GM12878 (cell line): ENCODE results near the gene KRT28. TPM values are rescaled to one million over a fixed set of nuclear protein-coding genes. Genes with fewer than 3 reads are reported as not detected.

ENCODE experiments used
- ATAC-seq: fragments of 200-7000 bp; cut with Tn5 transposase; 3 replicates; pipeline ENCODE4 v1.9.1; 2020; ENCODE audit warnings: mild to moderate bottlenecking, moderate library complexity
- BruUV-seq: library from RNA; stranded (reverse); fragments of 400-500 nt; replicated peaks from 2 replicates; lab custom pipeline; 2021; lab: Mats Ljungman, UMichigan
- CTCF ChIA-PET: fragments of 300-600 bp; sonication (Branson Sonifier 250); formaldehyde crosslinking; extraction: SDS; loops from one replicate; lab custom pipeline; 2021; ENCODE audit warnings: inconsistent platforms; lab: Yijun Ruan, JAX
- POLR2A ChIA-PET: fragments of 350-600 bp; formaldehyde crosslinking; extraction: SDS; loops from one replicate; lab custom pipeline; 2021; ENCODE audit warnings: inconsistent platforms; lab: Charles Lee
- RAD21 ChIA-PET: fragments of 300-600 bp; sonication (Branson Sonifier 250); formaldehyde crosslinking; loops from one replicate; lab custom pipeline; 2023; ENCODE audit warnings: antibody characterized with exemption; ENCODE audit not compliant: unreplicated experiment; lab: Charles Lee
- SMC1A ChIA-PET: fragments of 300-600 bp; sonication (Branson Sonifier 250); formaldehyde crosslinking; loops from one replicate; lab custom pipeline; 2023; ENCODE audit not compliant: unreplicated experiment, uncharacterized antibody; lab: Charles Lee
- DNase-seq: peaks from one replicate; pipeline ENCODE4 v3.0.0-alpha.2; 2011; ENCODE audit warnings: low read depth, low spot score
- FAIRE-seq: peaks from 3 replicates; lab custom pipeline; 2011; peaks lifted over from hg19 to GRCh38; lab: Jason Lieb, UNC
- H2AFZ ChIP-seq: 2 replicates; pipeline ENCODE4 v1.6.0; 2011; ENCODE audit warnings: low read depth, low read length, control low read depth; ENCODE audit not compliant: control insufficient read depth
- H3K27ac ChIP-seq: 2 replicates; pipeline ENCODE4 v1.5.1; 2011; ENCODE audit warnings: control low read depth; ENCODE audit not compliant: control insufficient read depth, insufficient read depth
- H3K27me3 ChIP-seq, 2 experiments: replicated peaks in 1 of 2; 2 replicates each; pipeline versions ENCODE4 v1.6.0 to v1.6.1; 2011; ENCODE audit warnings: low read length in 1 of 2; ENCODE audit not compliant: control insufficient read depth in 2 of 2, insufficient read depth in 2 of 2
- H3K36me3 ChIP-seq, 2 experiments: 2 replicates each; pipeline ENCODE4 v1.5.1; 2011; ENCODE audit warnings: low read length in 1 of 2; ENCODE audit not compliant: control insufficient read depth in 2 of 2, insufficient read depth in 2 of 2
- H3K4me1 ChIP-seq: 2 replicates; pipeline ENCODE4 v1.6.1; 2011; ENCODE audit warnings: mild to moderate bottlenecking, low read length, moderate library complexity, mixed read lengths; ENCODE audit not compliant: control insufficient read depth, insufficient read depth
- H3K4me2 ChIP-seq: 2 replicates; pipeline ENCODE4 v1.6.0; 2011; ENCODE audit warnings: control low read depth; ENCODE audit not compliant: control insufficient read depth, insufficient read depth
- H3K4me3 ChIP-seq: fragments of 200-600 bp; sonication (generic); 2 replicates; pipeline ENCODE4 v1.5.1; 2016
- H3K79me2 ChIP-seq: 2 replicates; pipeline ENCODE4 v1.6.0; 2011; ENCODE audit warnings: low read length; ENCODE audit not compliant: control insufficient read depth, insufficient read depth
- H3K9ac ChIP-seq: 2 replicates; pipeline ENCODE4 v1.8.0; 2011; ENCODE audit warnings: low read length, control low read depth, mixed read lengths; ENCODE audit not compliant: control insufficient read depth, insufficient read depth
- H3K9me3 ChIP-seq: replicated peaks from 3 replicates; pipeline ENCODE4 v1.5.1; 2011; ENCODE audit warnings: mild to moderate bottlenecking, low read length; ENCODE audit not compliant: control insufficient read depth, insufficient read depth
- H4K20me1 ChIP-seq: 2 replicates; pipeline ENCODE4 v1.6.0; 2011; ENCODE audit not compliant: control insufficient read depth, insufficient read depth
- EZH2 ChIP-seq: IDR thresholded peaks from 2 replicates; pipeline ENCODE4 v1.6.1; 2012; ENCODE audit warnings: low read depth, mild to moderate bottlenecking, control low read depth, inconsistent platforms, low read length, borderline replicate concordance; ENCODE audit not compliant: control insufficient read depth
- IKZF1 ChIP-seq: fragments of 450-650 bp; conservative IDR thresholded peaks from 2 replicates; pipeline ENCODE4 v1.6.1; 2017; ENCODE audit warnings: antibody characterized with exemption, mild to moderate bottlenecking
- IRF4 ChIP-seq: IDR thresholded peaks from 2 replicates; pipeline ENCODE4 v1.6.1; 2011; ENCODE audit warnings: low read depth, low read length
- MTA3 ChIP-seq: IDR thresholded peaks from 2 replicates; pipeline ENCODE4 v1.6.1; 2012; ENCODE audit warnings: low read length, inconsistent platforms, borderline replicate concordance
- NFYA ChIP-seq: IDR thresholded peaks from 2 replicates; pipeline ENCODE4 v1.6.1; 2011; ENCODE audit warnings: low read depth, mild to moderate bottlenecking, low read length, improper control_type of control experiment, borderline replicate concordance
- NRF1 ChIP-seq: conservative IDR thresholded peaks from 2 replicates; pipeline ENCODE4 v1.6.1; 2011; ENCODE audit warnings: mild to moderate bottlenecking, low read depth, low read length, improper control_type of control experiment
- STAT1 ChIP-seq: fragments of 450-650 bp; conservative IDR thresholded peaks from 2 replicates; pipeline ENCODE4 v1.6.1; 2014; ENCODE audit warnings: antibody characterized with exemption, mild to moderate bottlenecking
- YBX1 ChIP-seq: fragments of 450-650 bp; IDR thresholded peaks from 2 replicates; pipeline ENCODE4 v1.6.1; 2016; ENCODE audit warnings: antibody characterized with exemption
- ZBED1 ChIP-seq: IDR thresholded peaks from 2 replicates; pipeline ENCODE4 v1.6.1; 2016; ENCODE audit warnings: borderline replicate concordance
- ZNF217 ChIP-seq: fragments of 450-650 bp; IDR thresholded peaks from 2 replicates; pipeline ENCODE4 v1.6.1; 2017; ENCODE audit warnings: antibody characterized with exemption, mild to moderate bottlenecking
- ZNF622 ChIP-seq: fragments of 450-650 bp; IDR thresholded peaks from 2 replicates; pipeline ENCODE4 v1.6.1; 2017; ENCODE audit warnings: mild to moderate bottlenecking, inconsistent platforms
- ZSCAN29 ChIP-seq: fragments of 450-650 bp; IDR thresholded peaks from 2 replicates; pipeline ENCODE4 v1.6.1; 2017; ENCODE audit warnings: mild to moderate bottlenecking, moderate library complexity
- WGBS: methylation state at CpG from one replicate; pipeline ENCODE4 v1.1.6; 2016; ENCODE audit warnings: low lambda C conversion rate; ENCODE audit not compliant: insufficient replicate concordance, insufficient coverage; ENCODE audit errors: missing lambda C conversion rate; 5-methylcytosine and 5-hydroxymethylcytosine counted together
- in situ Hi-C: fragments of 300-500 bp; cut with MboI; formaldehyde crosslinking; loops from 9 replicates; pipeline ENCODE4 v1.14.3; 2018; ENCODE audit warnings: mixed read lengths
- intact Hi-C: fragments of 100-400 bp; cut with micrococcal nuclease; formaldehyde crosslinking; loops from one replicate; pipeline ENCODE4 v1.14.2; 2022; ENCODE audit not compliant: unreplicated experiment
- polyA plus RNA-seq, 11 experiments: library from polyadenylated mRNA; depleted of rRNA in 4 of 11; unstranded in 6 of 11; stranded (reverse) in 5 of 11; fragments of >200 nt; fragmentation: Nextera tagmentation in 4 of 11; fragmentation: Illumina TruSeq in 1 of 11; extraction: Ambion mirVana in 4 of 11; extraction: Trizol in 1 of 11; gene quantifications; 1 replicate in 1 of 11; 2 replicates in 10 of 11; pipeline versions ENCODE4 v1.2.1 to v1.2.3, GENCODE V29; 2011 to 2016; ENCODE audit warnings: inconsistent platforms in 2 of 11, missing spikeins in 2 of 11, low read depth in 1 of 11
- total RNA-seq, 4 experiments: library from RNA; depleted of rRNA in 3 of 4; stranded (reverse); fragments of >200 nt in 3 of 4; fragmentation: Illumina TruSeq in 1 of 4; extraction: Trizol in 1 of 4; gene quantifications; 2 replicates each; pipeline versions ENCODE4 v1.2.1 to v1.2.3, GENCODE V29; 2013 to 2021
- TF ChIP-seq, protein P1 (sequence below): fragments of 450-650 bp; IDR thresholded peaks from 2 replicates; pipeline ENCODE4 v1.6.1; 2018; ENCODE audit warnings: borderline replicate concordance, mild to moderate bottlenecking; ENCODE audit not compliant: partially characterized antibody

The KRT28 gene
- total and polyA plus RNA-seq, 10 of the 15 experiments (the other 5 are each of a cell fraction or from before 2014, with no cell fraction given) = not detected

DNA sequence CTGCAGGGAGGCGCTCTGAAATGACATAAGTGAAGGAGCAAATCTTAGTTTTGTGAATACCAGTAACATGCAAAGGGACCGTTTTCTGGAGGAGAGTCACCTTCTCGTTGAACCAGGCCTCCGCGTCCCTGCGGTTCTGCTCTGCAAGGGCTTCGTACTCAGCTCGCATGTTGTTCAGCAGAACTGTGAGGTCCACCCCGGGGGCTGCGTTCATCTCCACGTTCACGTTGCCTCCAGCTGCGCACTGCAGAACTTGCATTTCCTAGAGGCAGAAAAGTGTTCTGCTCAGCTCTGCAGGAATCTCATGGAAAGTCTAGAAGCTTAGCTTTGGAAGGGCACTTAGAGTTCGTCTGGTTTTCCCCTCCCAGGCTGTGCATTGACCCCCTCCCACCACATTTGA is 48.7 kb downstream of the KRT28 start:
- Histone ChIP-seq H3K9me3 (no peaks in the 10 kb centered on the region; the same call in 2 of the 3 replicates), H3K9ac (no peak overlapping the region), H3K4me3 (no peak overlapping the region), H3K27ac (no peak overlapping the region), H4K20me1 (no peaks in the 10 kb centered on the region), H2AFZ (no peak overlapping the region), H3K4me2 (no peak overlapping the region), H3K27me3 (no peaks in the 10 kb centered on the region), H3K36me3 (no peaks in the 10 kb centered on the region), H3K79me2 (no peaks in the 10 kb centered on the region), H3K4me1 (no peaks in the 10 kb centered on the region)
- ChIA-PET SMC1A (interaction anchor here (1.2 kb wide), 1 partner anchor 10 kb away, joined by 3 read pairs; no protein-coding TSS in a partner anchor), POLR2A (interaction anchor here (0.7 kb wide), 1 partner anchor 15 kb away, joined by 3 read pairs; no protein-coding TSS in a partner anchor), RAD21 (no interaction called here), CTCF (interaction anchor here (1.1 kb wide), 1 partner anchor 40 kb away, joined by 3 read pairs; no protein-coding TSS in a partner anchor)
- DNase-seq = no peak
- TF ChIP-seq YBX1 = no peak
- TF ChIP-seq, protein P1, sequence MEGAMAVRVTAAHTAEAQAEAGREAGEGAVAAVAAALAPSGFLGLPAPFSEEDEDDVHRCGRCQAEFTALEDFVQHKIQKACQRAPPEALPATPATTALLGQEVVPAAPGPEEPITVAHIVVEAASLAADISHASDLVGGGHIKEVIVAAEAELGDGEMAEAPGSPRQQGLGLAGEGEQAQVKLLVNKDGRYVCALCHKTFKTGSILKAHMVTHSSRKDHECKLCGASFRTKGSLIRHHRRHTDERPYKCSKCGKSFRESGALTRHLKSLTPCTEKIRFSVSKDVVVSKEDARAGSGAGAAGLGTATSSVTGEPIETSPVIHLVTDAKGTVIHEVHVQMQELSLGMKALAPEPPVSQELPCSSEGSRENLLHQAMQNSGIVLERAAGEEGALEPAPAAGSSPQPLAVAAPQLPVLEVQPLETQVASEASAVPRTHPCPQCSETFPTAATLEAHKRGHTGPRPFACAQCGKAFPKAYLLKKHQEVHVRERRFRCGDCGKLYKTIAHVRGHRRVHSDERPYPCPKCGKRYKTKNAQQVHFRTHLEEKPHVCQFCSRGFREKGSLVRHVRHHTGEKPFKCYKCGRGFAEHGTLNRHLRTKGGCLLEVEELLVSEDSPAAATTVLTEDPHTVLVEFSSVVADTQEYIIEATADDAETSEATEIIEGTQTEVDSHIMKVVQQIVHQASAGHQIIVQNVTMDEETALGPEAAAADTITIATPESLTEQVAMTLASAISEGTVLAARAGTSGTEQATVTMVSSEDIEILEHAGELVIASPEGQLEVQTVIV = no peak
- no peak for TF ChIP-seq EZH2
- no peak for TF ChIP-seq ZNF217
- no peak for TF ChIP-seq IKZF1
- TF ChIP-seq MTA3 = no peak
- no peak for TF ChIP-seq ZSCAN29
- no peak for TF ChIP-seq ZBED1
- no peak for TF ChIP-seq NRF1
- no peak for TF ChIP-seq IRF4
- TF ChIP-seq STAT1 = no peak
- TF ChIP-seq NFYA = no peak
- no peak for TF ChIP-seq ZNF622
- no peak for FAIRE-seq
- ATAC-seq = no peak
- in situ Hi-C loops = no loop called here
- 54% methylated on average over 13 of the region's 14 CpGs for WGBS
- intact Hi-C loops = no loop called here
- BruUV-seq = no TSS peak
